T-helper 22 cell (primary cell): ENCODE data around the gene DIPK1A.

Source experiments
- DNase-seq: peaks from one replicate; pipeline ENCODE4 v3.0.0-alpha.2; 2020; ENCODE audit warnings: low read depth

The DIPK1A gene

GRCh38 chr1:92842082-92843045, 118.9 kb downstream of the DIPK1A start:
- DNase-seq = no peak

GRCh38 chr1:92840600-92840999, 120.7 kb downstream of the DIPK1A start:
- no peak for DNase-seq

- DNase-seq = no peak
Observed at GRCh38 chr1:92839442-92839841, 121.8 kb downstream of the DIPK1A start.

GRCh38 chr1:92838519-92838918, 122.7 kb downstream of the DIPK1A start:
- no peak for DNase-seq

GRCh38 chr1:92837062-92837461, 124.2 kb downstream of the DIPK1A start:
- DNase-seq = no peak

- no peak for DNase-seq
Observed at GRCh38 chr1:92834617-92835016, 126.6 kb downstream of the DIPK1A start.

- DNase-seq = no peak
Observed at GRCh38 chr1:92833840-92834239, 127.4 kb downstream of the DIPK1A start.

GRCh38 chr1:92832537-92833114, 128.6 kb downstream of the DIPK1A start:
- DNase-seq = no peak

GRCh38 chr1:92831762-92832536, 129.3 kb downstream of the DIPK1A start, which contains the start of gene RPL5:
Gene RPL5, plus strand, starts transcription at chr1:92832040. Its CDS starts 75 bp downstream, at chr1:92832115.
- DNase-seq = peak; percentile 91

- no peak for DNase-seq
Observed at GRCh38 chr1:92831368-92831761, 129.9 kb downstream of the DIPK1A start.

- no peak for DNase-seq
Observed at GRCh38 chr1:92826792-92827191, 134.5 kb downstream of the DIPK1A start.

GRCh38 chr1:92822879-92823278, 138.4 kb downstream of the DIPK1A start:
- no peak for DNase-seq

- no peak for DNase-seq
Observed at GRCh38 chr1:92820551-92820950, 140.7 kb downstream of the DIPK1A start.

GRCh38 chr1:92820024-92820423, 141.2 kb downstream of the DIPK1A start:
- DNase-seq = no peak

GRCh38 chr1:92817986-92818764, 143.1 kb downstream of the DIPK1A start:
- no peak for DNase-seq

GRCh38 chr1:92817137-92817697, 144.0 kb downstream of the DIPK1A start:
- DNase-seq = no peak

- no peak for DNase-seq
Observed at GRCh38 chr1:92816732-92817131, 144.5 kb downstream of the DIPK1A start.

- no peak for DNase-seq
Observed at GRCh38 chr1:92808381-92808780, 152.9 kb downstream of the DIPK1A start.

GRCh38 chr1:92805216-92805615, 156.0 kb downstream of the DIPK1A start:
- DNase-seq = no peak

- DNase-seq = no peak
Observed at GRCh38 chr1:92804721-92805201, 156.5 kb downstream of the DIPK1A start.
